Measurements from ENCODE around the gene MTERF4. TPM values are rescaled to one million over a fixed set of nuclear protein-coding genes. Genes with fewer than 3 reads are reported as not detected.

The MTERF4 gene
- polyA plus RNA-seq, 1 experiment = 32.0 TPM

- Histone ChIP-seq H3K4me3 (ENCODE audit: low read depth, low read length) (no peak overlapping the region), H3K36me3 (ENCODE audit: control insufficient read depth, insufficient read depth, low read length) (no peaks in the 10 kb centered on the region), H3K27me3 (ENCODE audit: control insufficient read depth, insufficient read depth, low read length) (no peaks in the 10 kb centered on the region)
- ChIA-PET CTCF (interaction anchor here (2.5 kb wide), 1 partner anchor 12 kb away, joined by 13 read pairs; no protein-coding TSS in a partner anchor), POLR2A (no interaction called here)
- DNase-seq (ENCODE audit: low read depth) = no peak
- TF ChIP-seq CTCF (IDR thresholded peaks at IDR 0.05; ENCODE audit: insufficient read depth, low read depth, low read length) = no peak
Observed at GRCh38 chr2:241065355-241065803, 36.7 kb downstream of the MTERF4 start.

DNA sequence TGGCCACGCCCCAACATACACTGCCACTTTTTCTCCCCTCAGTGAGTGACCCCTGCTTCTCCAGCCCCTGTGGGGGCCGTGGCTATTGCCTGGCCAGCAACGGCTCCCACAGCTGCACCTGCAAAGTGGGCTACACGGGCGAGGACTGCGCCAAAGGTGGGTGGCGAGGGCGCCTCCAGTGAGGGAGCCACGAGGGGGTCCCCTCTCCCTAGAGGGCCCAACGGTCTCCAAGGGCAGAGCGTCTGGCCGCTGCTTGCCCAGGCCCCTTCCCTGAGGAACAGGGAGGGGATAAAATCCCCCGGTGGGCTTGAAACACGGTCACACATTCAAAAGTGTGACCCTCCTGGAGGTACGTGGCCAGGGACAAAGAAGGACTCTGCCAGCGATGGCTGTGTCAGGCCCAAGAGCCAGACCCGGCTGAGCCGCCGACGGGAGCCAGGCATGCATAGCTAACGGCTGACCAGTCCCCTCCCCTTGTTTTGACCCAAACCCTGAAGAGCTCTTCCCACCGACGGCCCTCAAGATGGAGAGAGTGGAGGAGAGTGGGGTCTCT is 37.2 kb downstream of the MTERF4 start:
- DNase-seq (ENCODE audit: low read depth) = no peak
- TF ChIP-seq CTCF (IDR thresholded peaks at IDR 0.05; ENCODE audit: insufficient read depth, low read depth, low read length) = no peak
- Histone ChIP-seq H3K27me3 (ENCODE audit: control insufficient read depth, insufficient read depth, low read length) (no peaks in the 10 kb centered on the region), H3K36me3 (ENCODE audit: control insufficient read depth, insufficient read depth, low read length) (no peaks in the 10 kb centered on the region), H3K4me3 (ENCODE audit: low read depth, low read length) (no peak overlapping the region)
- ChIA-PET POLR2A (no interaction called here), CTCF (interaction anchor here (2.5 kb wide), 1 partner anchor 13 kb away, joined by 13 read pairs; no protein-coding TSS in a partner anchor)

- Histone ChIP-seq H3K27me3 (ENCODE audit: control insufficient read depth, insufficient read depth, low read length) (no peaks in the 10 kb centered on the region), H3K36me3 (ENCODE audit: control insufficient read depth, insufficient read depth, low read length) (no peaks in the 10 kb centered on the region), H3K4me3 (ENCODE audit: low read depth, low read length) (no peak overlapping the region)
- ChIA-PET CTCF (no interaction called here), POLR2A (no interaction called here)
- TF ChIP-seq CTCF (IDR thresholded peaks at IDR 0.05; ENCODE audit: insufficient read depth, low read depth, low read length) = no peak
- no peak for DNase-seq (ENCODE audit: low read depth)
Observed at GRCh38 chr2:241064008-241064801, 37.9 kb downstream of the MTERF4 start.

DNA sequence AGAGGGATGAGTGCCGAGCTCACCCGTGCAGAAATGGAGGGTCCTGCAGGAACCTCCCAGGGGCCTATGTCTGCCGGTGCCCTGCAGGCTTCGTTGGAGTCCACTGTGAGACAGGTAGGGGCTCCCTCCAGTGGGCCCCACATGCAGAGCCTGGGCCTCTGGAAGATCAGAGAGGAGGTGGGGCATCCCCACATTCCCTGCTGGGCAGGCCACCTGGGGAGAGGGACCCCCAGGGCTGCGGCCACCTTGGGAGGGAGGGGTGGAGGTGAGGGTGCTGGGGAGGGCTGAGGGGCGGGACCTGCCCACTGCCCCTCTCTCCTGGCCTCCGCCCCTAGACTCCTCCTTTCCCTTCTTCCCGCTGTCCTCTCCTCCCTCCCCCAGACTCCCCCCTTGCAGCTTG is 38.5 kb downstream of the MTERF4 start:
- Histone ChIP-seq H3K36me3 (ENCODE audit: control insufficient read depth, insufficient read depth, low read length) (no peaks in the 10 kb centered on the region), H3K27me3 (ENCODE audit: control insufficient read depth, insufficient read depth, low read length) (no peaks in the 10 kb centered on the region), H3K4me3 (ENCODE audit: low read depth, low read length) (no peak overlapping the region)
- CTCF ChIA-PET = no interaction called here
- TF ChIP-seq CTCF (IDR thresholded peaks at IDR 0.05; ENCODE audit: insufficient read depth, low read depth, low read length) = no peak
- no peak for DNase-seq (ENCODE audit: low read depth)
- POLR2A ChIA-PET = no interaction called here

- DNase-seq (ENCODE audit: low read depth) = no peak
- Histone ChIP-seq H3K4me3 (ENCODE audit: low read depth, low read length) (no peak overlapping the region), H3K27me3 (ENCODE audit: control insufficient read depth, insufficient read depth, low read length) (no peaks in the 10 kb centered on the region), H3K36me3 (ENCODE audit: control insufficient read depth, insufficient read depth, low read length) (no peaks in the 10 kb centered on the region)
- CTCF ChIA-PET = no interaction called here
- POLR2A ChIA-PET = no interaction called here
- no peak for TF ChIP-seq CTCF (IDR thresholded peaks at IDR 0.05; ENCODE audit: insufficient read depth, low read depth, low read length)
Observed at GRCh38 chr2:241063093-241063551, 39.0 kb downstream of the MTERF4 start.
